ENCODE results near the gene GOLGA8K.
"Not testable (repeated sequence)": the region's sequence is repeated elsewhere in the genome, so short reads cannot be mapped to it uniquely, and the experiment has no call there.

DNA sequence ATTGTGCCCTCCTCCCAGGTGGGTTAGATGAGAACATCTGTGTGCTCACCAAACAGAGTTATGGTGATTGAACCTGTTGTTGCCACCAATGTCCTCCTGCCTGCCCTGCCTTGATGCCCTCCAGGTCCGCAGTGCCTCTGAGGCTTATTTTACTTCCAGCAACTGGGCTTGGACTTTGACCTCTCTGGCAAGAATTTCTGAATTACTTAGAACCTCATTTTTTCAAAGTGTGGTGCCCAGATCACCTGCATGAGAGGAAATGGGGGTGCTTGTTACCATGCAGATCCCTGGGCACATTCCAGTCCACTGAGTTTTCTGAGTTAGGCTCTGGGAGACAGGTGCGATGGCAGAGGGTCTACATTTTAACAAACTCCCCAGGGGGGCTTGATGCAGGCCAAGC is 33.0 kb downstream of the GOLGA8K start:
- TF ChIP-seq POLR2AphosphoS5 (IDR thresholded peaks at IDR 0.05; ENCODE audit: insufficient read depth, low read depth, low read length); POLR2A (IDR thresholded peaks at IDR 0.05; ENCODE audit: low read depth, low read length); MYC (IDR thresholded peaks at IDR 0.05; ENCODE audit: low read depth, low read length); CTCF (IDR thresholded peaks at IDR 0.05; ENCODE audit: extremely low read depth in 1 of 2, insufficient read depth in 1 of 2, low read depth in 1 of 2, low read length in 2 of 2): not testable (repeated sequence)
- TF ChIP-seq, protein P1, sequence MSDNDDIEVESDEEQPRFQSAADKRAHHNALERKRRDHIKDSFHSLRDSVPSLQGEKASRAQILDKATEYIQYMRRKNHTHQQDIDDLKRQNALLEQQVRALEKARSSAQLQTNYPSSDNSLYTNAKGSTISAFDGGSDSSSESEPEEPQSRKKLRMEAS (IDR thresholded peaks at IDR 0.05; ENCODE audit: insufficient read depth, insufficient read length) = not testable (repeated sequence)

Data from endothelial cell of umbilical vein (primary cell).